ENCODE data around the gene TMC8. TPM values are rescaled to one million over a fixed set of nuclear protein-coding genes. Genes with fewer than 3 reads are reported as not detected.

Gene TMC8
- polyA plus RNA-seq, 1 experiment, result not detected

DNA sequence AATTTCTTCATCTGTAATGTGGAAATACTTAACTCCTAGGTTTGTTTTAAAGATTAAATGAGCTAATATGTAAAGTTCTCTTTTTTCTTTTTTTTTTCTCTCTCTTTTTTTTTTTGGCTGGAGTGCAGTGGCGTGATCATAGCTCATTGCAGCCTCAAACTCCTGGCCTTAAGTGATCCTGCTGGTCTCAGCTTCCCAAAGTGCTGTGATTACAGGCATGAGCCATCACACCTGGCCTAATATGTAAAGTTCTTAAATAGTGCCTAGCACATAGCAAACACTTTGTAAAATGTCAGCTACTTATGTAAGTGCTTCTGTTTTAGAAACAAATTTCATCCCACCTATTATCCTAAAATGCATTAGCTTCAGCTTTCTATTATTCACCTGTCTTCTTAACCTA lies 42.0 kb upstream of the TMC8 start:
- no peak overlapping the region for H3K4me3 ChIP-seq (ENCODE audit: low read depth, low read length)
- no peaks in the 10 kb centered on the region for H3K9me3 ChIP-seq (ENCODE audit: control insufficient read depth, insufficient read depth, low read length)
- TF ChIP-seq, protein P1, sequence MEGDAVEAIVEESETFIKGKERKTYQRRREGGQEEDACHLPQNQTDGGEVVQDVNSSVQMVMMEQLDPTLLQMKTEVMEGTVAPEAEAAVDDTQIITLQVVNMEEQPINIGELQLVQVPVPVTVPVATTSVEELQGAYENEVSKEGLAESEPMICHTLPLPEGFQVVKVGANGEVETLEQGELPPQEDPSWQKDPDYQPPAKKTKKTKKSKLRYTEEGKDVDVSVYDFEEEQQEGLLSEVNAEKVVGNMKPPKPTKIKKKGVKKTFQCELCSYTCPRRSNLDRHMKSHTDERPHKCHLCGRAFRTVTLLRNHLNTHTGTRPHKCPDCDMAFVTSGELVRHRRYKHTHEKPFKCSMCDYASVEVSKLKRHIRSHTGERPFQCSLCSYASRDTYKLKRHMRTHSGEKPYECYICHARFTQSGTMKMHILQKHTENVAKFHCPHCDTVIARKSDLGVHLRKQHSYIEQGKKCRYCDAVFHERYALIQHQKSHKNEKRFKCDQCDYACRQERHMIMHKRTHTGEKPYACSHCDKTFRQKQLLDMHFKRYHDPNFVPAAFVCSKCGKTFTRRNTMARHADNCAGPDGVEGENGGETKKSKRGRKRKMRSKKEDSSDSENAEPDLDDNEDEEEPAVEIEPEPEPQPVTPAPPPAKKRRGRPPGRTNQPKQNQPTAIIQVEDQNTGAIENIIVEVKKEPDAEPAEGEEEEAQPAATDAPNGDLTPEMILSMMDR (IDR thresholded peaks at IDR 0.05; ENCODE audit: low read depth, low read length), result no peak
- ChIA-PET CTCF (interaction anchor here (0.7 to 1.5 kb wide), 3 partner anchors 69 to 1994 kb away, joined by 3 to 6 read pairs (median 3); no protein-coding TSS in a partner anchor), POLR2A (no interaction called here)
- no peak for DNase-seq (ENCODE audit: low read depth, low spot score)
- no peak overlapping the region for H3K27ac ChIP-seq (ENCODE audit: low read depth, low read length)
- H3K27me3 ChIP-seq (ENCODE audit: control insufficient read depth, insufficient read depth, low read length), result no peaks in the 10 kb centered on the region

DNA sequence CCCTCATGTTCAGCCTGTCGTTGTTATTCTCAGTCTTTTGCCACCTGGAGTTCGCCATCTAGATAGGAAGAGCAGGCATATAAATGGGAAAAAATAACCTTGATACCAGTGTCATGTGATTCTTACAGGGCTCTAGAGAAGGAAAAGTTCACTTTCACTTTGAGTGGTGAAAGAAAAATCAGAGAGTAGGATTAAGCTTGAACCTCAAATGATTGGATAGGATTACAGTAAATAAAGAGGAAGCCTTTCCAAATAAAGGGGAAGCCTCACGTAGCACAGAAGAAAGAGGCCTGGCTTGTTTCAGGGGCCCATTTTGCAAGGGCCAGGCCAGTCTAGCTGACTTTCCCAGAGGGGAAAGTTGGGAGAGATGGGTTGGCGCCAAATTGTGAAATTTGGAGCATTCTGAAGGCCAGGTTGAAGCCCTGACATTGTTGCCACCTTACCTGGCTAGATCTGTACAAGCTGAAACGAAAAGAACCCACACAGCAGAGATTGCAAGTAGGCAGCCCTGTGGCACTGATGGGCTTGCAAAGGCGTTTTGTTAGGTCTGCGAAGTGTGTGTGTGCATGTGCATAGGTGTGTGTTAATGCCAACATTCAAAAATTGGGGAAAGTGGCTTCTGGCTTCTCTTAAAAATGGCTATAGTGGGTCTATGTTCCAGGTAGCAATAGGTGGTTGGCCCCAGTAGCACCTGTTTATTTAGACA lies 40.8 kb upstream of the TMC8 start:
- DNase-seq (ENCODE audit: low read depth, low spot score), result no peak
- H3K4me3 ChIP-seq (ENCODE audit: low read depth, low read length), result no peak overlapping the region
- H3K27me3 ChIP-seq (ENCODE audit: control insufficient read depth, insufficient read depth, low read length), result no peaks in the 10 kb centered on the region
- ChIA-PET CTCF (interaction anchor here (1.5 kb wide), 1 partner anchor 71 kb away, joined by 6 read pairs; no protein-coding TSS in a partner anchor), POLR2A (no interaction called here)
- no peaks in the 10 kb centered on the region for H3K9me3 ChIP-seq (ENCODE audit: control insufficient read depth, insufficient read depth, low read length)
- no peak overlapping the region for H3K27ac ChIP-seq (ENCODE audit: low read depth, low read length)
- TF ChIP-seq, protein P1 (IDR thresholded peaks at IDR 0.05; ENCODE audit: low read depth, low read length), result no peak

- DNase-seq (ENCODE audit: low read depth, low spot score), result no peak
- no peaks in the 10 kb centered on the region for H3K9me3 ChIP-seq (ENCODE audit: control insufficient read depth, insufficient read depth, low read length)
- POLR2A ChIA-PET, result no interaction called here
Measured at GRCh38 chr17:78092794-78093324, 37.7 kb upstream of the TMC8 start.

GRCh38 chr17:78095035-78095434 lies 35.5 kb upstream of the TMC8 start:
- POLR2A ChIA-PET, result interaction anchor here (0.5 kb wide), 1 partner anchor 139 kb away, joined by 3 read pairs; no protein-coding TSS in a partner anchor

More at GRCh38 chr17:78092794-78093324, 37.7 kb upstream of the TMC8 start:
- CTCF ChIA-PET, result interaction anchor here (1.3 kb wide), 1 partner anchor 9 kb away, joined by 4 read pairs; no protein-coding TSS in a partner anchor
- TF ChIP-seq, protein P1 (IDR thresholded peaks at IDR 0.05; ENCODE audit: low read depth, low read length), result no peak
- Histone ChIP-seq H3K27ac (ENCODE audit: low read depth, low read length) (no peak overlapping the region), H3K4me3 (ENCODE audit: low read depth, low read length) (no peak overlapping the region), H3K27me3 (ENCODE audit: control insufficient read depth, insufficient read depth, low read length) (no peaks in the 10 kb centered on the region)

More at GRCh38 chr17:78095035-78095434, 35.5 kb upstream of the TMC8 start:
- Histone ChIP-seq H3K27me3 (ENCODE audit: control insufficient read depth, insufficient read depth, low read length) (no peaks in the 10 kb centered on the region), H3K9me3 (ENCODE audit: control insufficient read depth, insufficient read depth, low read length) (peaks cover 5% of the 10 kb centered on the region; the same call in 1 of the 2 replicates), H3K4me3 (ENCODE audit: low read depth, low read length) (no peak overlapping the region), H3K27ac (ENCODE audit: low read depth, low read length) (no peak overlapping the region)
- TF ChIP-seq, protein P1 (IDR thresholded peaks at IDR 0.05; ENCODE audit: low read depth, low read length), result no peak
- no peak for DNase-seq (ENCODE audit: low read depth, low spot score)
- CTCF ChIA-PET, result interaction anchor here (1.3 to 2.0 kb wide), 2 partner anchors 10 to 18 kb away, joined by 7 to 10 read pairs; no protein-coding TSS in a partner anchor

Data from AG04450 (cell line).